ENCODE results near the gene KRT78.

- TF ChIP-seq CTCF (conservative IDR thresholded peaks at IDR 0.05; ENCODE audit: low read length), result no peak
- TF ChIP-seq EZH2phosphoT487 (IDR thresholded peaks at IDR 0.05; ENCODE audit: borderline replicate concordance, low read depth, low read length), result no peak
Measured at GRCh38 chr12:52831251-52831650, 17.5 kb downstream of the KRT78 start.
